Liver (tissue), 3 donors: ENCODE measurements around the gene SNX5.

Experiments used
- HNF4A ChIP-seq, 2 donors: conservative IDR thresholded peaks; 2 replicates each; pipeline ENCODE4 v1.6.1; 2016; ENCODE audit warnings: antibody characterized with exemption in 2 of 2, mild to moderate bottlenecking in 2 of 2
- TF ChIP-seq, protein P1 (sequence below): fragments of 150-350 bp; IDR thresholded peaks from 2 replicates; pipeline ENCODE4 v1.5.1; 2017; ENCODE audit warnings: improper control_type of control experiment, low read depth, low read length; ENCODE audit not compliant: missing input control
- donor health status: healthy.
- donor health status: healthy.

DNA sequence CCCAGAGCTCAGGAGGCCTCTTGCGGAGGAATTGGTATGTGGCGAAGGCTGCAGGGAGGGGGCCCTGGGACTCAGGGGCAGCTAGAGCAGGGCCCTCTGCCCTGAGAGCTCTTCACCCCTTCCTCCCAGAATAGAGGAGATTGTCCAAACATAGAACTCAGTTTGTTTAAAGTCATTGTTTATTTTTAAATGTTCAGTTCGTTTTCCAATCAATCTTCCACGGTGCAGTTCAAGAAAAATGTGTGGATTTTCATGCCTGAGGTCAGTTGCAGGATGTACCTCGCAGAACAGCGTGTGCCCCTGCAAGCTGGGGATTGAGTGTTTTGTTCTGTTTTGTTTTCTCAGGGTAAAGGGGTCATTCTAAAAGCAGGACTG lies 37.4 kb upstream of the SNX5 start:
- TF ChIP-seq, protein P1, sequence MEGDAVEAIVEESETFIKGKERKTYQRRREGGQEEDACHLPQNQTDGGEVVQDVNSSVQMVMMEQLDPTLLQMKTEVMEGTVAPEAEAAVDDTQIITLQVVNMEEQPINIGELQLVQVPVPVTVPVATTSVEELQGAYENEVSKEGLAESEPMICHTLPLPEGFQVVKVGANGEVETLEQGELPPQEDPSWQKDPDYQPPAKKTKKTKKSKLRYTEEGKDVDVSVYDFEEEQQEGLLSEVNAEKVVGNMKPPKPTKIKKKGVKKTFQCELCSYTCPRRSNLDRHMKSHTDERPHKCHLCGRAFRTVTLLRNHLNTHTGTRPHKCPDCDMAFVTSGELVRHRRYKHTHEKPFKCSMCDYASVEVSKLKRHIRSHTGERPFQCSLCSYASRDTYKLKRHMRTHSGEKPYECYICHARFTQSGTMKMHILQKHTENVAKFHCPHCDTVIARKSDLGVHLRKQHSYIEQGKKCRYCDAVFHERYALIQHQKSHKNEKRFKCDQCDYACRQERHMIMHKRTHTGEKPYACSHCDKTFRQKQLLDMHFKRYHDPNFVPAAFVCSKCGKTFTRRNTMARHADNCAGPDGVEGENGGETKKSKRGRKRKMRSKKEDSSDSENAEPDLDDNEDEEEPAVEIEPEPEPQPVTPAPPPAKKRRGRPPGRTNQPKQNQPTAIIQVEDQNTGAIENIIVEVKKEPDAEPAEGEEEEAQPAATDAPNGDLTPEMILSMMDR: no peak
- TF ChIP-seq HNF4A (conservative IDR thresholded peaks at IDR 0.05): no peak
